AG04450 (cell line): ENCODE measurements around the gene XXYLT1. TPM values are rescaled to one million over a fixed set of nuclear protein-coding genes. Genes with fewer than 3 reads are reported as not detected.

Source experiments
- CTCF ChIA-PET: fragments of 300-600, 350-600 bp; formaldehyde crosslinking; extraction: SDS; loops from one replicate; lab custom pipeline; 2022; ENCODE audit warnings: antibody characterized with exemption, inconsistent platforms; lab: Charles Lee
- POLR2A ChIA-PET: fragments of 350-600 bp; formaldehyde crosslinking; extraction: SDS; loops from one replicate; lab custom pipeline; 2021; ENCODE audit warnings: antibody characterized with exemption, inconsistent platforms; lab: Yijun Ruan, JAX
- DNase-seq: peaks from one replicate; pipeline ENCODE4 v3.0.0-alpha.2; 2011; ENCODE audit warnings: low read depth, low spot score
- H3K27ac ChIP-seq: one replicate; pipeline ENCODE4 v1.5.1; 2012; ENCODE audit warnings: low read depth, low read length, control low read depth
- H3K27me3 ChIP-seq: one replicate; pipeline ENCODE4 v1.6.0; 2012; ENCODE audit warnings: low read length; ENCODE audit not compliant: control insufficient read depth, insufficient read depth
- H3K4me3 ChIP-seq: 2 replicates; pipeline ENCODE4 v1.5.1; 2011; ENCODE audit warnings: mild to moderate bottlenecking, low read depth, low read length, control low read depth
- H3K9me3 ChIP-seq: 2 replicates; pipeline ENCODE4 v1.5.1; 2012; ENCODE audit warnings: low read length; ENCODE audit not compliant: control insufficient read depth, insufficient read depth
- polyA plus RNA-seq: library from polyadenylated mRNA; depleted of rRNA; stranded (reverse); fragments of >200 nt; gene quantifications from 2 replicates; pipeline ENCODE4 v1.2.3, GENCODE V29; 2011
- TF ChIP-seq, protein P1 (sequence below): IDR thresholded peaks from 2 replicates; pipeline ENCODE4 v1.5.1; 2011; ENCODE audit warnings: low read depth, low read length, control low read depth, inconsistent platforms

The XXYLT1 gene
- polyA plus RNA-seq, 1 experiment, result 16.5 TPM

DNA sequence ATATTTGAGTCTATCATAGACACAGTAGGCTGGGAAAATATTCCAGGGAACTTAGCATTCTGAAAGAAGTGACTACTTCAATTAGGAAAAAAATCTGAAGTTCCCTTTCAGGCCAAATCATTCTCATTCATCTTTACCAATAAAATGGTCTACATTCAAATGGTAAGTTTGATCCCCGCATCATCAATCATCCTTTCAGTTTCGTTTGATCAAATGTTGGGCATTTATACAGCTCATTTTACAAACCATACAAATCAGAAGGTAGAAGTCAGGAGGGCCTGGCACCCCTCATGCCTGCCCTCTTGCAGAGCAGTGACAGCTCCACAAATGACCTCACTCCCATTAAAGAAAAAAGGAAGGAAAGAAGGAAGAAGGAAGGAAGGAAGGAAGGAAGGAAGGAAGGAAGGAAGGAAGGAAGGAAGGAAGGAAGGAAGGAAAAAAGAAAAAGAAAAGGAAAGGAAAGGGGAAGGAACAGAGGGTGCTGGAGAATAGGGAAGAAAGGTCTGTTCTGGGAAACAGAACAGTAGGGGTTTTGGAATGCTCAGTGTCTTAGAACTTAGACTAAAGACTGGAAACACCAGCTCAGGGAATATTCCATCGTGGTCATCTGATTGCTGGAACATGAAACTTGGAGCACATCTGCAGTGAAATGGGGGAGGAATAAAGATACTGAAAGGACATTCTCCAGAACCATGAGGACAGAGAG is 86.1 kb downstream of the XXYLT1 start:
- TF ChIP-seq, protein P1, sequence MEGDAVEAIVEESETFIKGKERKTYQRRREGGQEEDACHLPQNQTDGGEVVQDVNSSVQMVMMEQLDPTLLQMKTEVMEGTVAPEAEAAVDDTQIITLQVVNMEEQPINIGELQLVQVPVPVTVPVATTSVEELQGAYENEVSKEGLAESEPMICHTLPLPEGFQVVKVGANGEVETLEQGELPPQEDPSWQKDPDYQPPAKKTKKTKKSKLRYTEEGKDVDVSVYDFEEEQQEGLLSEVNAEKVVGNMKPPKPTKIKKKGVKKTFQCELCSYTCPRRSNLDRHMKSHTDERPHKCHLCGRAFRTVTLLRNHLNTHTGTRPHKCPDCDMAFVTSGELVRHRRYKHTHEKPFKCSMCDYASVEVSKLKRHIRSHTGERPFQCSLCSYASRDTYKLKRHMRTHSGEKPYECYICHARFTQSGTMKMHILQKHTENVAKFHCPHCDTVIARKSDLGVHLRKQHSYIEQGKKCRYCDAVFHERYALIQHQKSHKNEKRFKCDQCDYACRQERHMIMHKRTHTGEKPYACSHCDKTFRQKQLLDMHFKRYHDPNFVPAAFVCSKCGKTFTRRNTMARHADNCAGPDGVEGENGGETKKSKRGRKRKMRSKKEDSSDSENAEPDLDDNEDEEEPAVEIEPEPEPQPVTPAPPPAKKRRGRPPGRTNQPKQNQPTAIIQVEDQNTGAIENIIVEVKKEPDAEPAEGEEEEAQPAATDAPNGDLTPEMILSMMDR, result no peak
- ChIA-PET CTCF (interaction anchor here (1.2 kb wide), 1 partner anchor 22 kb away, joined by 4 read pairs; no protein-coding TSS in a partner anchor), POLR2A (no interaction called here)
- Histone ChIP-seq H3K27me3 (no peaks in the 10 kb centered on the region), H3K27ac (no peak overlapping the region), H3K4me3 (no peak overlapping the region), H3K9me3 (no peaks in the 10 kb centered on the region; the same call in 1 of the 2 replicates)
- no peak for DNase-seq

DNA sequence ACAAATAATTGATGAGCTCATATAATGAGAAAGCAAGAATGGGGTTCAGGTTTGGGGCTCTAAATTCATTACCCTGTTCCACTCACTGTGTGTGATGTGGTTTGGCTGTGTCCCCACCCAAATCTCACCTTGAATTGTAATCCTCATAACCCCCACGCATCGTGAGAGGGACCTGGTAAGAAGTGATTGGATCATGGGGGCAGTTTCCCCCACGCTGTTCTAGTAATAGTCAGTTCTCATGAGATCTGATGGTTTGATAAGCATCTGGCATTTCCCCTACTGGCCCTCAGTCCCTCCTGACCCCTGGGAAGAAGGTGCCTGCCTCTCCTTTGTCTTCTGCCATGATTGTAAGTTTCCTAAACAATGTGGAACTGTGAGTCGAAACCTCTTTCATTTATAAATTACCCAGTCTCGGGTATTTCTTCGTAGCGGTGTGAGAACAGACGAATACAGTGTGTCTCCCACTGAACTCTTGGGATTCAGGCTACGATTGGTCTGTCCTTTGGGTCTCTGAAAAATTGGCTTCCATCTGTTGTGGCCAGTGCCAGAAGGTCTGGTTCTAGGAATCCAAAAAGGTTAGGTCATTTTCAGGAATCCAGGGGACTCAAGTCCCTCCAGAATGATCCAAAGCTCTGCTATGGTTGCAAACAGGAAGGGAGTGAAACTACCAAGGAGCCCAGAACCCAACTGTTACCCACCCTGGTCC is 87.7 kb downstream of the XXYLT1 start:
- Histone ChIP-seq H3K27ac (peak overlapping the region; percentile 2), H3K9me3 (no peaks in the 10 kb centered on the region; the same call in 1 of the 2 replicates), H3K27me3 (no peaks in the 10 kb centered on the region), H3K4me3 (no peak overlapping the region)
- POLR2A ChIA-PET, result no interaction called here
- TF ChIP-seq, protein P1, result no peak
- DNase-seq, result no peak
- CTCF ChIA-PET, result interaction anchor here (1.1 to 1.6 kb wide), 2 partner anchors 76 to 511 kb away, joined by 4 read pairs; partner anchors contain the start of gene LSG1

DNA sequence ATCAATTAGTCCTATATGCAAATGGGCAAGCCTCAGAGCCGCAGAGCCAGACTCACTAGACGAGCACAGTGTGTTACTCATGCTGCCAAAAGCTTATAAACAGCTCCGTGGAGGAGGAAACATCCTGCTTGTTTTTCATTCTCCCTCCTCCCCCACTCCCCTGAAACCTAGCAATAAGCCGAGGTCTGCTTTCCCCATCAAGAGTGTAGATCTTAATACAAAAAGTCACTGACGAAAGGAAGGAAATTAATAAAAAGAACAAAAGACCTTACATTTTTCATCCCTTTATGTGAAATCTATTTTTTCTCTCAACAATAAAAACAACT is 88.5 kb downstream of the XXYLT1 start:
- Histone ChIP-seq H3K27ac (no peak overlapping the region), H3K9me3 (no peaks in the 10 kb centered on the region; the same call in 1 of the 2 replicates), H3K27me3 (no peaks in the 10 kb centered on the region), H3K4me3 (no peak overlapping the region)
- TF ChIP-seq, protein P1, result no peak
- DNase-seq, result peak; percentile 38
- POLR2A ChIA-PET, result no interaction called here
- CTCF ChIA-PET, result interaction anchor here (1.1 to 1.6 kb wide), 2 partner anchors 76 to 511 kb away, joined by 4 read pairs; partner anchors contain the start of gene LSG1

DNA sequence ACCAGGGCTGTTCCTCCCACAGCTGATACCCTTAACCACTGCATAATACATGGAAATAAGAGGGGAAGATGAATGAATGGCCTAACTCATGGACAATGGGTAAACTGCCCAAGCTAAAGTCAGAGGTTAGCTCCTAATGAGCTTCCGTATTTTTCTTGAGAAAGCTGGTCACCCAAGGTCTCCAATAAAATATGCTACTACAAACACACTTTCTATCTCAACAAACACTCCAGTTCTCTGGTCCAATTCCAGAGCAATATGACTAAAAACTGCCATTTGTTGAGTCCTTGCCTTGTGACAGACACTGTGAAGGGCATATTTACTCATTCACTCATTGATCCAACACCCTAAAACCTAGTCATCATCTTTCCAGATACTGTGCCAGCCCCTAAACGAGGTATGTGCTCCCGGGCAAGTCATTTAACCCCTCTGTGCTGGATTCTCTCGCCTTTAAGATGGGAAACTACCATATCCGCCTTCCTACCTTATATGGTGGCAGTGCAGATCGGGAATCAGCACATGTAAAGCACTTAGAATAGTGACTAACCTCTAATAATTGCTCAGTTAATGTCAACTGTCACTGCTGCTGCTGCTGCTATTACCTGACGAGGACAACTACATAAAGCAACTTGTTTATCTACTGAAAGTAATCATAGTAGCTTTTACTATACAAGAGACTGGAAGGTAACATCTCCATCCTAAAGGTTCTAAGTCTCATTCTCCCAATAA is 89.1 kb downstream of the XXYLT1 start:
- no peaks in the 10 kb centered on the region for H3K27me3 ChIP-seq
- H3K4me3 ChIP-seq, result no peak overlapping the region
- no peak for DNase-seq
- H3K9me3 ChIP-seq, result no peaks in the 10 kb centered on the region; the same call in 1 of the 2 replicates
- H3K27ac ChIP-seq, result no peak overlapping the region
- POLR2A ChIA-PET, result no interaction called here
- CTCF ChIA-PET, result interaction anchor here (1.1 to 1.6 kb wide), 2 partner anchors 75 to 510 kb away, joined by 4 read pairs; partner anchors contain the start of gene LSG1
- TF ChIP-seq, protein P1, result no peak
